ENCODE measurements around the gene ASPSCR1. TPM values are rescaled to one million over a fixed set of nuclear protein-coding genes. Genes with fewer than 3 reads are reported as not detected.

The ASPSCR1 gene
- total RNA-seq, 4 donors from 2014 or later, result 10.1 to 21.0 (median 17.1) TPM

- H3K36me3 ChIP-seq, result no peaks in the 10 kb centered on the region
- peak overlapping the region in 3 of 4 donors; percentile 27 to 47 (median 32) for H3K4me3 ChIP-seq
- H3K27me3 ChIP-seq, result peaks cover 0 to 59% (median under 1%) of the 10 kb centered on the region in 4 donors
- no peak for TF ChIP-seq CTCF (IDR thresholded peaks at IDR 0.05)
- intact Hi-C loops (cut with DNase I), result no loop called here
- H3K9me3 ChIP-seq, result no peaks in the 10 kb centered on the region
- no peak for DNase-seq
- peak overlapping the region; percentile 43 to 70 (median 61) for H3K27ac ChIP-seq
- H3K4me1 ChIP-seq, result peaks cover 22 to 42% (median 24%) of the 10 kb centered on the region in 3 donors
- WGBS, 2 donors, result 3 to 25% methylated on average over 4 to 8 of the region's 36 CpGs
These were observed 9.7 kb upstream of the ASPSCR1 start for GRCh38 chr17:81967533-81968395.

- intact Hi-C loops (cut with DNase I), result no loop called here
- peak overlapping the region in 3 of 4 donors; percentile 27 to 47 (median 32) for H3K4me3 ChIP-seq
These were observed 9.1 kb upstream of the ASPSCR1 start for GRCh38 chr17:81968396-81968745.

DNA sequence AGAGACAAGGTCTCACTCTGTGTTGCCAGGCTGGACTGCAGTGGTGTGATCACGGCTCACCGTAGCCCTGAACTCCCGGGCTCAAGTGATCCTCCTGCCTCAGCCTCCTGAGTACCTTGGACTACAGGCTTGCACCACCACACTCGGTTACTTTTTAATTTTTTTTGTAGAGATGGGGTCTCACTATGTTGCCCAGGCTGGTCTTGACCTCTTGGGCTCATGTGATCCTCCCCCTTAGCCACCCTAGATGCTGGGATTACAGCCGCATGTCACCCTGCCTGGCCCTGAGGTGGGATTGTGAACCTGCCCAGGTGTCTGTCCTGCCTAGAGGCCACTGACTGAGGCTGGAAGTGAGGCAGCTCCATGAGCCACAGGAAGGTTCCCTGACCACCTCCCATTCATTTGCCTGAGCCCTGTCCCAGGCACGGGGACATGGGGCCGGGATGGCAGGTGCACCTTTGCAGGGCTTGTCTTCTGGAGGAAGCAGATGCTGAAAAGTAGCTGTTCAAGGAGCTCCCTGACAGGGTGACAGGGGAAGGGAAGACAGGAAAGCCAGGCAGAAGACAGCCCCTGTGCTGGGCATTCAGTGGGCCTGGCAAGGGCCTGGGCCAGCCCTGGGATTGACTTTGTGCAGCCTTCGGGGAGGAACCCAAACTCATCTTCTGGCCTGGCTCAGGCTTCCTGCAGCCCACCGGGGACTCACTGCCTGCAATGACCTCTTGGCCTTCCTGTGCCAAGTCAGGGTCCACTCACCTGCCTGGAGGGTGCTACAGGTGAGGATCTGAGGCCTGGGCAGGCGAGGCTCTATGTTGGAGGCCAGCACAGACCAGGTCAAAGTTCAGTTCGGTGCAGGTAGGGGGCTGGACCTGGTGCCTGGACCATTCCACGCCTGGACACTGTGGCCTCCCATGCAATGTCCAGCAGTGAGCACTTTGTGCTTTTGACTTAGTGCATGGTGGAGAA is 8.3 kb upstream of the ASPSCR1 start:
- no peak for TF ChIP-seq POLR2A (IDR thresholded peaks at IDR 0.05)
- peaks cover 0 to 9% (median 0%) of the 10 kb centered on the region in 3 donors for H3K9me3 ChIP-seq
- DNase-seq, result no peak
- peaks cover 0 to 46% (median 0%) of the 10 kb centered on the region in 4 donors for H3K27me3 ChIP-seq
- WGBS, 2 donors, result 81 to 85% methylated on average over 4 to 8 of the region's 12 CpGs
- peak overlapping the region in 1 of 4 donors; percentile 70 for H3K27ac ChIP-seq
- no peak overlapping the region for H3K4me3 ChIP-seq
- intact Hi-C loops (cut with DNase I), result no loop called here
- H3K4me1 ChIP-seq, result peaks cover 22 to 42% (median 24%) of the 10 kb centered on the region in 3 donors
- H3K36me3 ChIP-seq, result no peaks in the 10 kb centered on the region

More at GRCh38 chr17:81968396-81968745, 9.1 kb upstream of the ASPSCR1 start:
- Histone ChIP-seq H3K4me1 (peaks cover 22 to 42% (median 24%) of the 10 kb centered on the region in 3 donors), H3K27me3 (peaks cover 0 to 53% (median 0%) of the 10 kb centered on the region in 4 donors), H3K27ac (peak overlapping the region in 3 of 4 donors; percentile 57 to 70 (median 65)), H3K9me3 (peaks cover 0 to 2% (median 0%) of the 10 kb centered on the region in 3 donors), H3K36me3 (no peaks in the 10 kb centered on the region)
- 41 to 45% methylated on average over 7 of the region's 7 CpGs for WGBS, 2 donors
- DNase-seq, result no peak
- no peak for TF ChIP-seq POLR2A (IDR thresholded peaks at IDR 0.05)
- TF ChIP-seq CTCF (IDR thresholded peaks at IDR 0.05), result no peak

GRCh38 chr17:81973432-81973831 is 4.0 kb upstream of the ASPSCR1 start:
- no peak overlapping the region for H3K4me3 ChIP-seq
- peaks cover 15 to 26% (median 15%) of the 10 kb centered on the region in 3 donors for H3K4me1 ChIP-seq
- H3K27ac ChIP-seq, result no peak overlapping the region
- H3K36me3 ChIP-seq, result no peaks in the 10 kb centered on the region
- H3K27me3 ChIP-seq, result peaks cover 0 to 18% (median 0%) of the 10 kb centered on the region in 4 donors
- intact Hi-C loops (cut with DNase I), result no loop called here
- no peak for DNase-seq
- H3K9me3 ChIP-seq, result peaks cover 0 to 10% (median 0%) of the 10 kb centered on the region in 3 donors
- no peak for TF ChIP-seq CTCF (IDR thresholded peaks at IDR 0.05)
- no peak for TF ChIP-seq POLR2A (IDR thresholded peaks at IDR 0.05)

Measured in esophagus squamous epithelium (tissue), 5 donors.